DMS53 (cell line): Measurements from ENCODE around the gene CALY.

Experiments
- DNase-seq: peaks from one replicate; lab custom pipeline; 2025; lab: John Stamatoyannopoulos, UW

Gene CALY

GRCh38 chr10:133311570-133311969, 25.1 kb downstream of the CALY start:
- no peak for DNase-seq

- DNase-seq, result no peak
Observed at GRCh38 chr10:133310789-133311188, 25.9 kb downstream of the CALY start.

GRCh38 chr10:133310399-133310755, 26.3 kb downstream of the CALY start:
- DNase-seq, result peak; percentile 62

- peak; percentile 97 for DNase-seq
Observed at GRCh38 chr10:133309720-133310398, 26.8 kb downstream of the CALY start.

- peak; percentile 96 for DNase-seq
Observed at GRCh38 chr10:133309100-133309719, 27.5 kb downstream of the CALY start.

GRCh38 chr10:133308421-133309099, 28.1 kb downstream of the CALY start, which contains the start of the genes TUBGCP2 and ZNF511:
TSS of gene TUBGCP2 (minus strand) at chr10:133308872. CDS start at chr10:133302941, 5,931 bp downstream.
TSS of gene ZNF511 (plus strand) at chr10:133308914. CDS start at chr10:133308944, 30 bp downstream.
- DNase-seq, result peak; percentile 90

- peak; percentile 95 for DNase-seq
Observed at GRCh38 chr10:133307776-133308420, 28.8 kb downstream of the CALY start.

GRCh38 chr10:133306941-133307379, 29.7 kb downstream of the CALY start:
- no peak for DNase-seq

GRCh38 chr10:133306097-133306476, 30.6 kb downstream of the CALY start:
- no peak for DNase-seq

- DNase-seq, result no peak
Observed at GRCh38 chr10:133303206-133303605, 33.5 kb downstream of the CALY start.

- DNase-seq, result no peak
Observed at GRCh38 chr10:133302230-133302629, 34.5 kb downstream of the CALY start.

- DNase-seq, result no peak
Observed at GRCh38 chr10:133299738-133300137, 37.0 kb downstream of the CALY start.

GRCh38 chr10:133299224-133299623, 37.5 kb downstream of the CALY start:
- no peak for DNase-seq

- no peak for DNase-seq
Observed at GRCh38 chr10:133298466-133298865, 38.2 kb downstream of the CALY start.

GRCh38 chr10:133297504-133297903, 39.2 kb downstream of the CALY start:
- DNase-seq, result no peak

GRCh38 chr10:133295426-133296320, 41.0 kb downstream of the CALY start:
- DNase-seq, result no peak

- no peak for DNase-seq
Observed at GRCh38 chr10:133294189-133294588, 42.5 kb downstream of the CALY start.

- DNase-seq, result no peak
Observed at GRCh38 chr10:133293810-133294119, 42.9 kb downstream of the CALY start.

- no peak for DNase-seq
Observed at GRCh38 chr10:133292919-133293809, 43.5 kb downstream of the CALY start.

- no peak for DNase-seq
Observed at GRCh38 chr10:133289761-133290160, 46.9 kb downstream of the CALY start.
